OCI-LY1 (cell line): Measurements from ENCODE around the gene GPR42.

Experiments
- EZH2 ChIP-seq: fragments of 200-600 bp; sonication (generic), shearing (Covaris generic); IDR thresholded peaks from 2 replicates; pipeline ENCODE4 v1.8.0; 2017; ENCODE audit warnings: borderline replicate concordance, mixed run types, mild to moderate bottlenecking, antibody characterized with exemption, low read length, moderate library complexity, mixed read lengths
- TF ChIP-seq, protein P1 (sequence below): fragments of 200-600 bp; sonication (generic), shearing (Covaris generic); IDR thresholded peaks from 2 replicates; pipeline ENCODE4 v1.5.1; 2017; ENCODE audit warnings: mild to moderate bottlenecking, antibody characterized with exemption, low read length, moderate library complexity, mixed read lengths

DNA sequence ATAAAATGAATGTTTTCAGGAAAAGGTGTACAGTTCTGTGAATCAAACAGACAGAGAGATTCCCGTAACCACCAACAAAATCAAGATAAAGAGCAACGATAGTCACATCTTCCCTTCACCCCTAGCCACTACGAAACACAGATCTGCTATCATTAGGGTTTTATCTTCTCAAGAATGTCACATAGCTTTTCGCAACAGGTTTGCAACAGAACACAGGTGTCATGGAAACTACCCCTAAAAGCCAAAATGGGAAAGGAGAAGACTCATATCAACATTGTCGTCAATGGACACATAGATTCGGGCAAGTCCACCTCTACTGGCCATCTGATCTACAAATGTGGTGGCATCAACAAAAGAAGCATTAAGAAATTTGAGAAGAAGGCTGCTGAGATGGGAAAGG is 11.1 kb downstream of the GPR42 start:
- TF ChIP-seq, protein P1, sequence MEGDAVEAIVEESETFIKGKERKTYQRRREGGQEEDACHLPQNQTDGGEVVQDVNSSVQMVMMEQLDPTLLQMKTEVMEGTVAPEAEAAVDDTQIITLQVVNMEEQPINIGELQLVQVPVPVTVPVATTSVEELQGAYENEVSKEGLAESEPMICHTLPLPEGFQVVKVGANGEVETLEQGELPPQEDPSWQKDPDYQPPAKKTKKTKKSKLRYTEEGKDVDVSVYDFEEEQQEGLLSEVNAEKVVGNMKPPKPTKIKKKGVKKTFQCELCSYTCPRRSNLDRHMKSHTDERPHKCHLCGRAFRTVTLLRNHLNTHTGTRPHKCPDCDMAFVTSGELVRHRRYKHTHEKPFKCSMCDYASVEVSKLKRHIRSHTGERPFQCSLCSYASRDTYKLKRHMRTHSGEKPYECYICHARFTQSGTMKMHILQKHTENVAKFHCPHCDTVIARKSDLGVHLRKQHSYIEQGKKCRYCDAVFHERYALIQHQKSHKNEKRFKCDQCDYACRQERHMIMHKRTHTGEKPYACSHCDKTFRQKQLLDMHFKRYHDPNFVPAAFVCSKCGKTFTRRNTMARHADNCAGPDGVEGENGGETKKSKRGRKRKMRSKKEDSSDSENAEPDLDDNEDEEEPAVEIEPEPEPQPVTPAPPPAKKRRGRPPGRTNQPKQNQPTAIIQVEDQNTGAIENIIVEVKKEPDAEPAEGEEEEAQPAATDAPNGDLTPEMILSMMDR, result no peak
- TF ChIP-seq EZH2, result no peak
